Prostate gland (tissue), 2 donors: ENCODE data around the gene VPS8. TPM values are rescaled to one million over a fixed set of nuclear protein-coding genes. Genes with fewer than 3 reads are reported as not detected.

Experiments used
- DNase-seq: peaks from one replicate; pipeline ENCODE4 v3.0.0-alpha.2; 2019; ENCODE audit warnings: low spot score
- H3K27ac ChIP-seq, 2 donors: fragments of 200-600 bp; sonication (generic); 2 replicates each; pipeline ENCODE4 v1.5.1; 2017 to 2019
- H3K27me3 ChIP-seq: fragments of 200-600 bp; sonication (generic); replicated peaks from 2 replicates; pipeline ENCODE4 v1.5.1; 2019; ENCODE audit not compliant: insufficient read depth
- H3K36me3 ChIP-seq, 2 donors: fragments of 200-600 bp; sonication (generic); 1 replicate in 1 of 2; 2 replicates in 1 of 2; pipeline versions ENCODE4 v1.5.1 to v1.8.1; 2017 to 2019
- H3K4me1 ChIP-seq: fragments of 200-600 bp; sonication (generic); replicated peaks from 2 replicates; pipeline ENCODE4 v1.5.1; 2019
- H3K4me3 ChIP-seq, 2 donors: fragments of 200-600 bp; sonication (generic); 2 replicates each; pipeline ENCODE4 v1.5.1; 2017 to 2019
- H3K9me3 ChIP-seq: fragments of 200-600 bp; sonication (generic); 2 replicates; pipeline ENCODE4 v1.5.1; 2017
- CTCF ChIP-seq, 4 experiments: fragments of 200-600 bp in 2 of 4; fragments of 450-650 bp in 2 of 4; sonication (generic) in 2 of 4; IDR thresholded peaks; 1 replicate in 3 of 4; 2 replicates in 1 of 4; pipeline ENCODE4 v1.5.1; 2016 to 2019; ENCODE audit warnings: antibody characterized with exemption in 4 of 4, mild to moderate bottlenecking in 2 of 4, moderate library complexity in 2 of 4
- POLR2A ChIP-seq: fragments of 450-650 bp; IDR thresholded peaks from one replicate; pipeline ENCODE4 v1.6.1; 2016; ENCODE audit warnings: antibody characterized with exemption, mild to moderate bottlenecking
- POLR2AphosphoS5 ChIP-seq: sonication (generic); formaldehyde crosslinking; IDR thresholded peaks from one replicate; pipeline ENCODE4 v1.6.1; 2017; ENCODE audit warnings: antibody characterized with exemption
- WGBS: methylation state at CpG from one replicate; pipeline ENCODE4 v1.1.5; 2018; 5-methylcytosine and 5-hydroxymethylcytosine counted together
- intact Hi-C: fragments of 100-400 bp; cut with DNase I; formaldehyde crosslinking; loops from one replicate; pipeline ENCODE4 v1.14.2; 2022
- total RNA-seq, 2 donors: library from RNA; depleted of rRNA; stranded (reverse); fragments of >200 nt; gene quantifications; one replicate each; pipeline ENCODE4 v1.1.0, GENCODE V29; 2016

The VPS8 gene
- total RNA-seq, 2 donors from 2014 or later = 36.7 to 70.6 TPM

DNA sequence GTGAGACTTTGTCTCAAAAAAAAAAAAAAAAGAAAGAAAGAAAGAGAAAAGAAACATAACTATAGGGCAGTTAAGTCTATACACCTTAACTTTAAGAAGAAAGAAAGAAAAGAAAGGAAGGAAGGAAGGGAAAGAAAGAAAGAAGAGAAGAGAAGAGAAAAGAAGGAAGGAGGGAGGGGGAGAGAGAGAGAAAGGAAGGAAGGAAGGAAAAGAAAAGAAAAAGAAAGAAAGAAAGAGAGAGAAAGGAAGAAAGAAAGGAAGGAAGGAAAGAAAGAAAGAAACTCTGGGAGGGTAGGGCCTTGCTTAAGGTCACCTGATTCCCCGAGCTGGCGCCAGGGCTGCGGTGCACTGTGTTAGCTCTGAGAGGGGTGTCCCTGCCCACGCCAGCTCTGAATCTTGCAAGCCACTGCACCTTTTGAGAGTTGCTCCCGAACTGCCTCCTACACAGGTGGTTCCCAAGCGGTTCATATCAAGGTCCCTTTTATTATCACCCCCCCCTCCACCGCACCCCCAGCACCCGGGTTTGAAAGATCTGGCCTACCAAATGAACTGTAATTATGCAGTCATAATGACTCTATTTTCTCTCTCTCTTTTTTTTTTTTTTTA lies 39.2 kb upstream of the VPS8 start:
- WGBS = 73% methylated on average over 8 of the region's 8 CpGs
- Histone ChIP-seq H3K27me3 (no peaks in the 10 kb centered on the region), H3K4me3 (no peak overlapping the region), H3K27ac (no peak overlapping the region), H3K4me1 (no peaks in the 10 kb centered on the region), H3K9me3 (no peaks in the 10 kb centered on the region), H3K36me3 (no peaks in the 10 kb centered on the region)
- no peak for TF ChIP-seq CTCF (IDR thresholded peaks at IDR 0.05)
- TF ChIP-seq POLR2AphosphoS5 = no peak
- no peak for TF ChIP-seq POLR2A
- intact Hi-C loops = loop anchor here (10.0 kb wide), 1 partner anchor 58 kb away; the partner anchor contains the start of gene MAGEF1
- DNase-seq = no peak

DNA sequence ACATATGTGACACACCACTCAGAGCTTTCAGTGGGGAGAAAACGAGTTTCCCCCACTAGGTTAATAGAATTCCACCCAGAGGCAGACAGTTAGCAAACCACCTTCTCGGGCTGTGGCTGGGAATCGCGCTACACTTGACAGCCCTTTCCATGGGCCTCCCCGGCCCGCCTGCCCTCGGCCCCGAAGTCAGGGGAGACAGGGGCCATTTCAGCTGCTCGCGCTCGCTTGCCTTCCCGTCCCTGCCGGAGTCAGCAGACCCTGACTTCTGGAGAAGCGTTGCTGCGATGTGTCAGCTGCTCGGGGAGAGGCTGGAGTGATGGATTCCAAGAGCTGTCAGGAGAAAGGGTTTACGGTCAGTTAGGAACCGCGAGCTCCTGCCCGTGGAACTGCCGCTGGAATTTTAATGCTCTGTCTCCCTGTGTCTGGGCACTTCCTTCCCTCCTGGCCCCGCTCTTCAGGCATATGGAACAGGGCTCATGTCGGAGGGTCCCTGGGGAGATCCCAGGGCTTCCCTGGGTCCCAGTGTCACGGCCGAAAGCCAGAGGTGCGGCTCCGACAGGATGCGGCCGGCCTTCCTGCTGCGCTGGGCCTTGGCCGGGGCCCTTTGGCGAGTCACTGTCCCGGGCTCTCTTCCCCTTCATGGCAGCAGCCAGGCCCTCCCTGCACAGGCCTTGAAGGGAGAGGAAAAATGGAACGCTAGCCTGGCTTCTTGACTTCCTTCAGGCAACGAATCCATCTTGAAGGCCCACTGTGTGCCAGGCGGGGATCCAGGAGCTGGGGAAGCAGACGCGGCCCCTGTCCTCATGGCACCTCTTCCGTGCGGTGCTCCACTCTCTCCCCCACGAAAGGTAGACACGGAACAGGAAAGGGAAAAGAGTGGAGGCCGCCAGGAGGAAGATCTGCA lies 38.4 kb upstream of the VPS8 start:
- H3K9me3 ChIP-seq = no peaks in the 10 kb centered on the region
- DNase-seq = no peak
- H3K27ac ChIP-seq = peak overlapping the region; percentile 35 to 64
- 76% methylated on average over 42 of the region's 43 CpGs for WGBS
- intact Hi-C loops = loop anchor here (10.0 kb wide), 1 partner anchor 59 kb away; the partner anchor contains the start of gene MAGEF1
- H3K4me3 ChIP-seq = no peak overlapping the region
- no peaks in the 10 kb centered on the region for H3K27me3 ChIP-seq
- TF ChIP-seq POLR2AphosphoS5 = no peak
- no peak for TF ChIP-seq POLR2A
- TF ChIP-seq CTCF (IDR thresholded peaks at IDR 0.05) = no peak
- H3K36me3 ChIP-seq = no peaks in the 10 kb centered on the region
- no peaks in the 10 kb centered on the region for H3K4me1 ChIP-seq

GRCh38 chr3:184776916-184777315 lies 35.0 kb upstream of the VPS8 start:
- H3K9me3 ChIP-seq = no peaks in the 10 kb centered on the region
- TF ChIP-seq POLR2A (no peak), CTCF (IDR thresholded peaks at IDR 0.05) (no peak), POLR2AphosphoS5 (no peak)
- H3K4me3 ChIP-seq = no peak overlapping the region
- no peaks in the 10 kb centered on the region for H3K4me1 ChIP-seq
- 94% methylated on average over 2 of the region's 2 CpGs for WGBS
- no peak overlapping the region for H3K27ac ChIP-seq
- intact Hi-C loops = loop anchor here (1.0 to 10.0 kb wide), 3 partner anchors 45 to 216 kb away; partner anchors contain the start of genes EPHB3 and MAGEF1
- H3K36me3 ChIP-seq = no peaks in the 10 kb centered on the region
- DNase-seq = no peak
- no peaks in the 10 kb centered on the region for H3K27me3 ChIP-seq

GRCh38 chr3:184777566-184778356 lies 34.2 kb upstream of the VPS8 start:
- peak; percentile 83 for TF ChIP-seq POLR2AphosphoS5
- TF ChIP-seq CTCF (IDR thresholded peaks at IDR 0.05) = peak; percentile 66 to 97 (median 90)
- TF ChIP-seq POLR2A = no peak
- H3K27me3 ChIP-seq = no peaks in the 10 kb centered on the region
- 32% methylated on average over 11 of the region's 11 CpGs for WGBS
- no peaks in the 10 kb centered on the region for H3K9me3 ChIP-seq
- intact Hi-C loops = loop anchor here (1.0 to 10.0 kb wide), 3 partner anchors 45 to 216 kb away; partner anchors contain the start of genes EPHB3 and MAGEF1
- H3K27ac ChIP-seq = no peak overlapping the region
- no peaks in the 10 kb centered on the region for H3K4me1 ChIP-seq
- DNase-seq = peak; percentile 96
- H3K4me3 ChIP-seq = no peak overlapping the region
- no peaks in the 10 kb centered on the region for H3K36me3 ChIP-seq
